Neuron (in vitro differentiated cells): ENCODE results near the gene EME1.

Experiments used
- H2AFZ ChIP-seq: one replicate; pipeline ENCODE4 v1.6.1; 2013; ENCODE audit warnings: low read depth, mild to moderate bottlenecking, inconsistent platforms, low read length, moderate library complexity
- H3K27me3 ChIP-seq: one replicate; pipeline ENCODE4 v1.6.1; 2013; ENCODE audit warnings: low read length; ENCODE audit not compliant: insufficient read depth
- H3K36me3 ChIP-seq: one replicate; pipeline ENCODE4 v1.6.1; 2013; ENCODE audit warnings: low read length; ENCODE audit not compliant: insufficient read depth
- H3K4me1 ChIP-seq: one replicate; pipeline ENCODE4 v1.6.1; 2013; ENCODE audit warnings: low read length; ENCODE audit not compliant: insufficient read depth
- H3K4me3 ChIP-seq: 2 replicates; pipeline ENCODE4 v1.5.1; 2013; ENCODE audit warnings: mild to moderate bottlenecking, low read length, moderate library complexity
- H3K9me3 ChIP-seq: one replicate; pipeline ENCODE4 v1.6.1; 2013; ENCODE audit warnings: low read length

The EME1 gene

GRCh38 chr17:50363217-50364060 is 9.6 kb upstream of the EME1 start:
- Histone ChIP-seq H3K4me3 (no peak overlapping the region), H3K27me3 (no peaks in the 10 kb centered on the region), H2AFZ (no peak overlapping the region), H3K4me1 (peaks cover 46% of the 10 kb centered on the region), H3K9me3 (no peaks in the 10 kb centered on the region), H3K36me3 (peaks cover 42% of the 10 kb centered on the region)

GRCh38 chr17:50364061-50364458 is 9.0 kb upstream of the EME1 start:
- Histone ChIP-seq H3K36me3 (peaks cover 42% of the 10 kb centered on the region), H2AFZ (no peak overlapping the region), H3K4me3 (no peak overlapping the region), H3K9me3 (no peaks in the 10 kb centered on the region), H3K27me3 (no peaks in the 10 kb centered on the region), H3K4me1 (peaks cover 46% of the 10 kb centered on the region)

GRCh38 chr17:50364715-50365114 is 8.3 kb upstream of the EME1 start:
- Histone ChIP-seq H2AFZ (no peak overlapping the region), H3K27me3 (no peaks in the 10 kb centered on the region), H3K4me3 (no peak overlapping the region), H3K9me3 (no peaks in the 10 kb centered on the region), H3K36me3 (peaks cover 43% of the 10 kb centered on the region), H3K4me1 (peaks cover 46% of the 10 kb centered on the region)

GRCh38 chr17:50365165-50365564 is 7.9 kb upstream of the EME1 start:
- Histone ChIP-seq H3K4me3 (no peak overlapping the region), H2AFZ (no peak overlapping the region), H3K4me1 (peaks cover 46% of the 10 kb centered on the region), H3K27me3 (no peaks in the 10 kb centered on the region), H3K9me3 (no peaks in the 10 kb centered on the region), H3K36me3 (peaks cover 46% of the 10 kb centered on the region)

- Histone ChIP-seq H3K4me1 (peaks cover 46% of the 10 kb centered on the region), H3K36me3 (peaks cover 49% of the 10 kb centered on the region)
Measured at GRCh38 chr17:50365649-50366393, 7.2 kb upstream of the EME1 start.

GRCh38 chr17:50367401-50367800 is 5.6 kb upstream of the EME1 start:
- Histone ChIP-seq H3K27me3 (no peaks in the 10 kb centered on the region), H3K4me1 (peaks cover 48% of the 10 kb centered on the region), H3K9me3 (no peaks in the 10 kb centered on the region), H2AFZ (no peak overlapping the region), H3K4me3 (no peak overlapping the region), H3K36me3 (peaks cover 45% of the 10 kb centered on the region)

More at GRCh38 chr17:50365649-50366393, 7.2 kb upstream of the EME1 start:
- H2AFZ ChIP-seq: no peak overlapping the region
- H3K9me3 ChIP-seq: no peaks in the 10 kb centered on the region
- no peaks in the 10 kb centered on the region for H3K27me3 ChIP-seq
- H3K4me3 ChIP-seq: no peak overlapping the region

GRCh38 chr17:50370052-50370451 is 3.0 kb upstream of the EME1 start:
- peaks cover 45% of the 10 kb centered on the region for H3K36me3 ChIP-seq
- peaks cover 30% of the 10 kb centered on the region for H3K4me1 ChIP-seq

GRCh38 chr17:50371526-50371925 is 1.5 kb upstream of the EME1 start:
- Histone ChIP-seq H3K36me3 (peaks cover 50% of the 10 kb centered on the region), H3K9me3 (no peaks in the 10 kb centered on the region), H3K27me3 (no peaks in the 10 kb centered on the region), H2AFZ (no peak overlapping the region), H3K4me3 (peak overlapping the region; percentile 55), H3K4me1 (peaks cover 16% of the 10 kb centered on the region)

More at GRCh38 chr17:50370052-50370451, 3.0 kb upstream of the EME1 start:
- H3K9me3 ChIP-seq: no peaks in the 10 kb centered on the region
- H3K27me3 ChIP-seq: no peaks in the 10 kb centered on the region
- no peak overlapping the region for H2AFZ ChIP-seq
- H3K4me3 ChIP-seq: no peak overlapping the region

- Histone ChIP-seq H3K4me3 (peak overlapping the region; percentile 55), H3K36me3 (peaks cover 46% of the 10 kb centered on the region), H3K9me3 (no peaks in the 10 kb centered on the region), H2AFZ (peak overlapping the region; percentile 22), H3K4me1 (peaks cover 15% of the 10 kb centered on the region), H3K27me3 (no peaks in the 10 kb centered on the region)
Measured at GRCh38 chr17:50372222-50372757, 739 bp upstream of the EME1 start.

- Histone ChIP-seq H3K4me1 (peaks cover 15% of the 10 kb centered on the region), H3K9me3 (no peaks in the 10 kb centered on the region), H3K4me3 (peak overlapping the region; percentile 55), H2AFZ (peak overlapping the region; percentile 22), H3K27me3 (no peaks in the 10 kb centered on the region), H3K36me3 (peaks cover 39% of the 10 kb centered on the region)
Measured at GRCh38 chr17:50373705-50374104, 676 bp downstream of the EME1 start.

GRCh38 chr17:50375858-50376538 is 3.0 kb downstream of the EME1 start:
- peaks cover 40% of the 10 kb centered on the region for H3K36me3 ChIP-seq

GRCh38 chr17:50379351-50380132 is 6.5 kb downstream of the EME1 start:
- Histone ChIP-seq H3K36me3 (peaks cover 73% of the 10 kb centered on the region), H2AFZ (no peak overlapping the region), H3K4me1 (no peaks in the 10 kb centered on the region), H3K27me3 (no peaks in the 10 kb centered on the region), H3K9me3 (no peaks in the 10 kb centered on the region), H3K4me3 (no peak overlapping the region)

More at GRCh38 chr17:50375858-50376538, 3.0 kb downstream of the EME1 start:
- Histone ChIP-seq H3K4me3 (no peak overlapping the region), H3K9me3 (no peaks in the 10 kb centered on the region), H3K4me1 (peaks cover 15% of the 10 kb centered on the region), H3K27me3 (no peaks in the 10 kb centered on the region), H2AFZ (no peak overlapping the region)
